ENCODE measurements around the gene FFAR2. TPM values are rescaled to one million over a fixed set of nuclear protein-coding genes. Genes with fewer than 3 reads are reported as not detected.

FFAR2 gene
- total RNA-seq, 6 experiments from 2014 or later, result 0.30 to 0.64 (median 0.35) TPM; not detected in 3

- H3K9me3 ChIP-seq, result no peaks in the 10 kb centered on the region
- peaks cover 0 to 2% (median 0%) of the 10 kb centered on the region in 4 donors for H3K4me1 ChIP-seq
- intact Hi-C loops (cut with DNase I), result loop anchor here in 1 of 2 donors (10.0 kb wide), 1 partner anchor 136 kb away; the partner anchor contains the start of gene FFAR3
- H3K27ac ChIP-seq, result no peak within 1 kb of the TSS
- 35% methylated on average over 2 of the region's 9 CpGs for WGBS (ENCODE audit: insufficient coverage, low coverage, low lambda C conversion rate, missing lambda C conversion rate)
- H3K4me3 ChIP-seq, result no peak within 1 kb of the TSS
- no peaks in the 10 kb centered on the region for H3K36me3 ChIP-seq
- DNase-seq, result no peak
- TF ChIP-seq POLR2A (IDR thresholded peaks at IDR 0.05) (no peak), CTCF (IDR thresholded peaks at IDR 0.05) (no peak)
- H3K27me3 ChIP-seq, result no peaks in the 10 kb centered on the region
- no peak for ATAC-seq
Observed at GRCh38 chr19:35490364-35490763, 42.3 kb downstream of the FFAR2 start, which contains the start of gene KRTDAP. Gene KRTDAP, minus strand, starts transcription at chr19:35490464. Its CDS starts 22 bp downstream, at chr19:35490442.

- no peak for TF ChIP-seq POLR2A (IDR thresholded peaks at IDR 0.05)
- TF ChIP-seq CTCF (IDR thresholded peaks at IDR 0.05), result no peak
- DNase-seq (no peak), ATAC-seq (no peak)
- intact Hi-C loops (cut with DNase I), result loop anchor here in 1 of 2 donors (10.0 kb wide), 1 partner anchor 137 kb away; the partner anchor contains the start of gene FFAR3
- no peaks in the 10 kb centered on the region for H3K27me3 ChIP-seq
- no peaks in the 10 kb centered on the region for H3K36me3 ChIP-seq
- H3K4me1 ChIP-seq, result no peaks in the 10 kb centered on the region
- H3K9me3 ChIP-seq, result no peaks in the 10 kb centered on the region
- no peak overlapping the region for H3K4me3 ChIP-seq
- H3K27ac ChIP-seq, result no peak overlapping the region
- WGBS (ENCODE audit: insufficient coverage, low coverage, low lambda C conversion rate, missing lambda C conversion rate), result 69% methylated on average over 3 of the region's 9 CpGs
Observed at GRCh38 chr19:35491836-35492360, 43.8 kb downstream of the FFAR2 start.

- WGBS (ENCODE audit: insufficient coverage, low coverage, low lambda C conversion rate, missing lambda C conversion rate), result no CpG with 5 or more reads among the region's 9 CpGs
- H3K4me1 ChIP-seq, result no peaks in the 10 kb centered on the region
- H3K9me3 ChIP-seq, result no peaks in the 10 kb centered on the region
- no peak for ATAC-seq
- H3K27me3 ChIP-seq, result no peaks in the 10 kb centered on the region
- DNase-seq, result no peak
- no peak overlapping the region for H3K4me3 ChIP-seq
- H3K36me3 ChIP-seq, result no peaks in the 10 kb centered on the region
- no peak overlapping the region for H3K27ac ChIP-seq
- TF ChIP-seq CTCF (IDR thresholded peaks at IDR 0.05) (no peak), POLR2A (IDR thresholded peaks at IDR 0.05) (no peak)
- intact Hi-C loops (cut with DNase I), result loop anchor here in 1 of 2 donors (10.0 kb wide), 1 partner anchor 139 kb away; the partner anchor contains the start of gene FFAR3
Observed at GRCh38 chr19:35493971-35494370, 45.9 kb downstream of the FFAR2 start.

DNA sequence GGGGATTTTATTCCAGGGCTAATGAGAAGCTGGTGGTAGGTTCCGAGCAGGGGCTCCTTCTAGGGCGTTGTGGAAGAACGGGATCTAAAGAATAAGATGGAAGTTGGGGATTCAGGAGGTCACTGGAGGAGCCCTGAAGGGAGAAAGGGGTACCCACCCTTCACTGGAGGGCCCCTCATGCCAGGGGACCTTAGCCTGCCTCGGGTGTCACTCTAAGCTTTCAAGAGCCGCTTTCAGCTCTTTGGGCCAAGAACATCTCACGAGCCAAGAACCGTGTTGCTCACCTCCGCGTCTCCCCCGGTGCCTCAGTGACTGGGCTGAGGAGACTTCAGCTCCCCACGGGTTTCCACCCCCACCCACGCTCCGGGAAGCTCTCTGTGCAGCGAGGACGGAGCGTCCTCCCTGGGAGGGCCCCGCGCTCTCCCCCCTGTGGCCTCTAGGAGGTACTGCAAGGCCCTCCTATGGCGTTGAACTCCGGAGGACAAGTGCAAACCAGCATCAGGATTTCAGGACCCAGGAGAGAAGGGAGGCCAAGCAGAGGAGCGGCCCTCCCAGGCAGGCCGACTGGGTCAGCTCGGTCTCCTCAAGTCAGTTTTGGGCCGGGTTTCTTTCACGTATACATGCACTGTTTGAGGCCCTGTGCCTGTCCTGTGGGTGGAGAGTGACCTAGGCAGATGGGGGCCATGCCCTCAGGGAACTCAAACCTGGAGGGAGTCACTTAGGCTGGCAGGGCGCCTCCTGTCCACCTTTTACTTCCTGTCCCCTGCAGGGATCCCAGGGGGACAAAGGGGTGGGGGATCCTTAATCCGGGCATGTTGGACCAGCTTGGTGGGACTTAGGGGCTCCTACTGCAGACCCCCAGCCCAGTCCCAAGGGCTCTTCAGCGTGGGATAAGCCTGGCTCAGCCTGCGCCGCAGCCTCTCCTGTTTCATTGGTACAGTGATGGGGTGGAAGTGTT is 47.3 kb downstream of the FFAR2 start:
- Histone ChIP-seq H3K27me3 (no peaks in the 10 kb centered on the region), H3K27ac (no peak overlapping the region), H3K36me3 (no peaks in the 10 kb centered on the region), H3K4me3 (no peak overlapping the region), H3K9me3 (no peaks in the 10 kb centered on the region), H3K4me1 (no peaks in the 10 kb centered on the region)
- no peak for TF ChIP-seq POLR2A (IDR thresholded peaks at IDR 0.05)
- peak; percentile 95 to 98 (median 98) for TF ChIP-seq CTCF (IDR thresholded peaks at IDR 0.05)
- intact Hi-C loops (cut with DNase I), result loop anchor here in 1 of 2 donors (10.0 kb wide), 1 partner anchor 141 kb away; the partner anchor contains the start of gene FFAR3
- ATAC-seq (peak; percentile 95 to 99 (median 98)), DNase-seq (peak; percentile 65 to 78 (median 71))
- 0% methylated on average over 10 of the region's 30 CpGs for WGBS (ENCODE audit: insufficient coverage, low coverage, low lambda C conversion rate, missing lambda C conversion rate)
